ENCODE data around the gene ST3GAL3.
"Not testable (repeated sequence)": the region's sequence is repeated elsewhere in the genome, so short reads cannot be mapped to it uniquely, and the experiment has no call there.

Gene ST3GAL3

DNA sequence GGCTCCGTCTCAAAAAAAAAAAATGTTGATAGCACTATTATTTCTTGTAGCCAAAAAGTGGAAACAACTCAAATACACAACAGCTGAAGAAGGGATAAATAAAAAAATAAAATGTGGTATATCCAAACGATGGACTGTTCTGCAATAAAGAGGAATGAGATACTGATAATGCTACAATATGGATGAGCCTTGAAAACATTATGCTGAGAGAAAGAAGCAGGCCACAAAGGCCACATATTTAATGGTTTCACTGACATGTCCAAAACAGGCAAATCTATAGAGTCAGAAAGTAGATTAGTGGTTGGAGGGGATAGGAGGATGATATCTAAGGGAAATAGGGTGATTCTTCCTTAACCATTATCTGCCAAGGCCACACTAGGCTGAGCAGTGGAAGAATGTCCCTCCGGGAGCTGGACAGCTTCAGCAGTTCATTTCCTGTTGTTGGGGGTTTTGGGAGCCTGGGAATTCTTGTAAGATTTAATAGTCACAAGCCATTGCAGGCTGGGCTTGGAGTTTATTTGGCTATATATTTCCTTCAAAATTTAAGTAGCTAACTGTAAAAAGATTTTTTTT, 53.5 kb downstream of the ST3GAL3 start:
- no peak for DNase-seq

DNA sequence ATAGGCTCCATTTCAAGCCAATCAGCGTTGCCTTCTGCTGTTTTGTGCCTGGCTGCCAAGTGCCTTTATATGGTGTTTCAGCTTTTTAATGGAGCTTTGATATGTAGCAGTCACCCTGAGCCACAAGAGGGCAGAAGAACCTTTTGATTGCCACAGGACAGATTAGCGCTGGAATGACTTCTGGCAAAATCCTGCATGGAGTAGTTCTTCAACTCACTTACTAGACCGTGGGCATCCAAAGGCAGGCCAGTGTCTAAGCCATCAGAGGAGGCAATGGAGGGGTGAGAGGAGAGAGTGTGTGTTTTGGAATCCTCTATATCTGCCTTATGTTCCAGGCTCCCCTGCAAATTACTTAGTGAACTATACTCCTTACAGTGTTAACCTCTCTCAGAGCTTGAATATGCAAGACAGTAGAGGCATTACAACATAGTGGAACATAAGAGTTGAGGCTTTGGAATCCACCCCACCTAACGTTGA, 56.2 kb downstream of the ST3GAL3 start:
- peak; percentile 10 for DNase-seq

DNA sequence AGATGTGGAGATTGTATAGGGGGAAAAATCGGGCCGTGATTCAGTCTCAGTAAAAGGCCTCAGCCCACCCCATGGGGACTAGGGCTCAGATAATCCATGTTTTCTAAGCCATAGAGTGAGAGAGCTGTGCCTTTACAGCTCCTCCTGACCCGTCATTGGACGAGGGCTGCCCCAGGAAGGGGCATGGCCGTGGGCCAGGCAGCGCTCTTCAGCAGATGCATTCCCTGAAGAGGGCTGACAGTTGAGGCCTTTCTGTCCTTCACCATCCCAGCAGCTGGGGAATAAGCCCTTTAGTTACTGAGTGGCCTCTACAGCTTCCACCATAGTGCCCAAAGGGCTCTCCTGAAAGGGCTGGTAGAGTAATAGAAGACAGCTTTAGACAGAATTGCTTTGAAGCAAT, 57.2 kb downstream of the ST3GAL3 start:
- DNase-seq = no peak

DNA sequence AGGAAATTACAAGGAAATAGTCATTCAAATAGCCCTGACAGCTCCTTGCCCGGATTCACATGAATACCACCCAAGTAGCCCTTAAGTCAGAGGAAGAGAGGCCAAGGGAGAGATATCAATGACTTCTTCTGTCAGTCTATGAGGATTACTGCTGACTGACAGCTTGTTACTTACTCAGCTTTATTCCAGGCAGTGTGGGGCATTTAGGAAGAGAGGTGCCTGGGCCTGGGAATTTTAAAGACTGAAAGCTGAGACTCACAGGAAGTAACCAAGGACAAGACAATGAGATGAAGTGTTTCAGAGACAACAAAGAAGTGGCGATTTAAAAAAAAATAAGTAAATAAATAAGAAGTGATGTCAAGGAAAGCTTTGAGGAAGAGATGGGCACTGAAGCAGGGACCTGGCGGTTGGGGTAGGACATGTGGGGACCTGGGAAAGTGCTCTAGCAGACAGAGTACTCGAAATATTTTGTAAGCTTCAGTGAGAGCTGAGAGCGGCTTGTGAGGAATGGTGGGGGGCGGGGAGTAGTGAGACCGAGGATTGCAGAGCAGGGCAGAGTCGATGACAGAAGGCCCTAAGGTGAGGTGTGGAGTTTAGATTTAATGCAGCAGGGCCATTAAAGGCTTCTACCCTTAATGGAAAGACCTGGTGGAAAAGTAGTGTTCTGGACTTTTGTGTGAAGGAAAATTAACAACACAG, 58.9 kb downstream of the ST3GAL3 start:
- no peak for DNase-seq

DNA sequence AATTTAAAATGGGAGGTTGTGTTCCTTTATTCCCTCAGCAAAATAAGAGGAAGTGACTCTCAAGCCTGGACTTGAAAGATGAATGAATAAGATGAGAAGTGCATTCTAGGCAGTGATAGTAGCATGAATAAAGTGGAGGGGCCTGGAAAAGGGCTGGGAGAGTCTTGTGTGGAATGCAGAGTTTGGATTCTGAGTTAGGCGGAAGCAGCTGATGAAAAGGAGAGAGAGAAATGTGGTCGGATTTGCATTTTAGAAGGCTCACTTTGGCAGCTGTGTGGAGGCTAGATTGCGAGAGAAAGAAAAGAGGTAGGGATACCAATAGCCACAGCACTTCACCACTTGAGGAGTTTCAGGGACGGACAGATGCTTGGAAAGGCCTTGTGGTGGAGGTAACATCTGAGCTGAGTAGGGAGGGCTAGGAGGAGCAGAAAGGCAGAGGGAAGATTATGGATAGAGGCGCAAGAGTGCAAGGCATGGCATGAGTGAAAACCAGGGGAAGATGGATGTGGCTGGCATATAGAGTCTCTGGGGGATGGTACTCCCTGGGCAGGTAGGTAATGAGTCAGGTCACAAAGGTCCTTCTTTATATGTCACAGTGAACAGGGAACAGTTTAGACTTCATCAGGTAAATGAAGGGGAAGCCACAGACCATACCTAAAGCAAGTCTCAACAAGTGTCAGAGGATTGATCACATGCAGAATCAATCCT, 59.6 kb downstream of the ST3GAL3 start:
- no peak for DNase-seq

DNA sequence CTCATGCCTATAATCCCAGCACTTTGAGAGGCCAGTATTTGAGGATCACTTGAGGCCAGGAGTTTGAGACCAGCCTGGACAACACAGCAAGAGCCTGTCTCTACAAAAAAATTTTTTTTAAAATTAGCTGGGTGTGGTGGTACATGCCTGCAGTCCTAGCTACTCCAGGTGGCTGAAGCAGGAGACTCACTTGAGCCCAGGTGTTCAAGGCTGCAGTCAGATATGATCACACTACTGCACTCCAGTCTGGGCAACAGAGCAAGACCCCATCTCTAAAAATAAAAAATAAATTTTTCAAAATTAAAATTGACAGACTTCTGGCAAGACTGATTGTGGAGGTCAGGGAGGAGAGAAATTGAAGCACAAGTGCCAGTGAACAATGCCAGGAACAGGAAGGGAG, 60.8 kb downstream of the ST3GAL3 start:
- no peak for DNase-seq

DNA sequence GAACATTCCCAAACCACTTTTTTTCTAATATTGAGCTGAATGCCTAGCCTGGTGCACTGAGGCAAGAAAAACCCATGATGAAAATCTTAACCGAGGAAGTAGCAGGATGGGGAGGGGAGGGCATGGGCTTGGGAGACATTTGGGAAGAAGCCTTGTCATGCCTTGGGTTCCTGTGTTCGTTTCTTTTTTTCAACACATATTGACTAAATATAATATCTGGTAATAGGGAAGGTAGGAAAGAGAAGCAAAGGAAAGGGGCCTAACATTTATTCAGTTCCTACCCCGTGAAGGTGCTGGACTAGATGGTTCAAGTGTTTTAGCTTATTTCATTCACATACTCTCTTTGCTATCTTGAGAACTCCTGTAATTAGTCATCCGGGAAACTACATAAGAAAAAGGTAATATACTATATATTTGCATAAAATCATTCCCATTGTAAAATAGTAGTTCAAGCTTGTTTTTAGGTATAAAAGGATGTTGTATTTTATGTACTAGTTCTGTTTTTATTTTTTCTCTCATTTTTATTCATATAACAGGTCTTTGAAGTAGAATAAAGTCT, 62.1 kb downstream of the ST3GAL3 start:
- DNase-seq = no peak

DNA sequence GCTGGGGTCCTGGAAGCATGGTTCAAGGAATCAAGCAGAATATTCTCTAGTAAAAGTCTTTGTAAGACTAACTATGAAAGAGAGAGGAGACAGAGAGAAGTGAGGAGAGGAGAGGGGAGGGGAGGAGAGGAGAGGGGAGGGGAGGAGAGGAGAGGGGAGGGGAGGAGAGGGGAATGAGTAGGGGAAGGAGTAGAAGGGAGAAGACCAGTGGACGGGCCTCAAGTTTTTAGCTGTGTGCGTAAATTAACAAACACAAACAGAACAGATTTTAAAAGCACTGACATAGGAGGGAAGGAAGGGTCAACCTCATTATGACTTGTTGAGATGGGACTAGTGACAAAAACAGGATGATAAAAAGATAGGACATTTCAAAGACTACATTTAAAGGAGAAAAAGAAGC, 62.8 kb downstream of the ST3GAL3 start:
- no peak for DNase-seq

DNA sequence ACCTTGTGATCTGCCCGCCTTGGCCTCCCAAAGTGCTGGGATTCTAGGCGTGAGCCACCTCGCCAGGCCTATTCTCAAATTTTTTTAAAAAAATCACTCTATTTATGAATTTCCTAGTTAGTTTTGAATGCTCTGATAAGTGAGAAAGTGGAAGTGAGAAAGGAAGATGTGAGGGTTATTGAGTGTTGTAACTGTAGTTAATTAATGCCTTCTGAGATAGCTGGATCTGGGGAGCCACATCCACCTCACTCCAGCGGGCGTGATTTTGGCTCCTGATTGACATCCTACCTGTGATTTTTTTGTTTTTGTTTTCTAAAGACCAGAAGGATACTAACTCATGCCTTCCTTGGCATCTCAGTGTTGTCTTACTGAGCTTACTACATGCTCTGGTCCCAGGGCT, 65.6 kb downstream of the ST3GAL3 start:
- no peak for DNase-seq

DNA sequence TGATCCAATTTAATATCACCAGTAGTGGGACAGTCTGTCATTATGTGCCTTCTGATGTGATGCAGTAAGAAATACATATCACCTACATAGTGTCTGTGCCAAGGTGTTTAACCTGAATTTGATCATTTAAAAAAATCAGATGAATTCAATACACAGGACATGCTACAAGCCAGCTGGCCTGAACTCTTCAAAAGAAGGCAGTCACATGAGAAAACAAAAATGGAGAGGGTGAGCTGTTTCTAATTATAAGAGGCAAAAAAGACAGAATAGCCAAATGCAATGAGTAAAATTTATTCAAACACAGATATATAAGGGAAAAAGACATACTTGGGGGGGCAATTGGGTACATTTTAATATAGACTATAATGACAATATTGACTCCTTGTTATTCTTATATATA, 66.5 kb downstream of the ST3GAL3 start:
- DNase-seq = no peak

DNA sequence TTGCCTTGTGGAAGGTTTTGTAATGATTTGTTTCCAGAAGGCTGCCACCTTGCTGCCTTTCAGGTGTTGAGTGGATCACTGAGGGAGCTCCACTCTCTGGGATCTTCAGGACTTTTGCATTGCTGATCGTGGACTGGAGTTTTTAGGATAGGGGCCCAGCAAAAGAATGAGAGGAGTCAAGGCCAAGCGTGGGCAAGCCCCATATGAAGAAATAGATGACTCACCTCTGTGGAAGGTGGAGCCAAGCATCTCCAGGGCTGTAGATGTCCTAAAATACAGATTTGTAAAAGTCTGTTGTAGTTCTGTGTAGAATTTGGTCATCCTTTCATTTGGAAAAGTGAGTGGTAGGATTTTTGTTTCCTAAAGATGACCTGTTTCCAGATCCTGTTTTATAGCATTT, 67.0 kb downstream of the ST3GAL3 start:
- DNase-seq = no peak

DNA sequence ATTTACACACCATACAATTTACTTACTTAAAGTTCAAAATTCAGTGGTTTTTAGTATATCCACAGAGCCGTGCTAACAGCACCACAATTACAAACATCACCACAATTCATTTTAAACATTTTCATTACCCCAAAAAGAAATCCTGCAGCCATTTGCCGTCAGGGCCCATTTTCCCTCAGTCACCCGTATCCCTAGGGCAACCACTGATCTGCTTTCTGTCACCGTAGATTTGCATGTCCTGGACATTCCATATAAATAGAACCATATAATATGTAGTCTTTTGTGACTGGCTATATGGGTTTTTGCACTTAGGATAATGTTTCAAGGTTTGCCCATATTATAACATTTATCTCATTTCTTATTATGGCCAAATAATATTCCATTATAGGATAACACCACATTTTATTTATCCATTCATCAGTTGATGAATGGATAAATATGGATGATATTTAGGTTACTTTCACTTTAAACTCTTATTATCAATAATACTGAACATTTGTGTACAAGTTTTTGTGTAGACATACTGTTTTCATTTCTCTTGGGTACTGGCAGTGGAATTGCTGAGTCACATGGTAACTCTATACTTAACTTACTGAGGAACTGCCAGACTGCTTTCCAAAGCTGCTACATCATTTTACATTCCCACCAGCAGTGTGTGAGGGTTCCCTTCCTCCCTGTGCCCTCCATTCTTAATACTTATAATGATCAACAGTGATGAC, 68.9 kb downstream of the ST3GAL3 start:
- DNase-seq = no peak

DNA sequence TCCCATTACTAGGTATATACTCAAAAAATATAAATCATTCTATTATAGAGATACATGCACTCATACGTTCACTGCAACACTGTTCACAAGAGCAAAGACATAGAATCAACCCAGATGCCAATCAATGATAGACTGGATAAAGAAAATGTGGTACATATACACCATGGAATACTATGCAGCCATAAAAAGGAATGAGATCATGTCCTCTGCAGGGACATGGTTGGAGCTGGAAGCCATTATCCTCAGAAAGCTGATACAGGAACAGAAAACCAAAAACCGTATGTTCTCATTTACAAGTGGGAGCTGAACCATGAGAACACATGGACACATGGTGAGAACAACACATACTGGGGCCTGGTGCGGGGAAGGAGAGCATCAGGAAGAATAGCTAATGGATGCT, 70.6 kb downstream of the ST3GAL3 start:
- not testable (repeated sequence) for DNase-seq

DNA sequence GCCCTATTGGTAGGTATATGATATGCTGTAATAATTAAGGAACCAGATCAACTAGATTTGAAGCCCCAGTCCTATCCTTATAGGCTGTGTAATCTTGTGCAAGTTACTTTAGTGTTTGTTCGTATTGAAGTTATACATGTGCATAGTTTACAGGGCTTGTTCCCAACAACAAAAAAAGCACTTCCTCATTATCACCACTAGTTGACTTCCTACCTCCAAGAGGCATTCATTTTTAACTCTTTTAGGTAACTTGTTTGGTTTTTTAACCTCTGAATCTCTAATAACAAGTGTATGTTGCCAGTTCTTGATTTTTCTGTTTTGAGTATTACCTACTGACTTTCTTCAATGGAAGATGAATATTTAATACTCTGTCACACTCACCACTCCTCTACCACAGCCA, 71.9 kb downstream of the ST3GAL3 start:
- DNase-seq = no peak

DNA sequence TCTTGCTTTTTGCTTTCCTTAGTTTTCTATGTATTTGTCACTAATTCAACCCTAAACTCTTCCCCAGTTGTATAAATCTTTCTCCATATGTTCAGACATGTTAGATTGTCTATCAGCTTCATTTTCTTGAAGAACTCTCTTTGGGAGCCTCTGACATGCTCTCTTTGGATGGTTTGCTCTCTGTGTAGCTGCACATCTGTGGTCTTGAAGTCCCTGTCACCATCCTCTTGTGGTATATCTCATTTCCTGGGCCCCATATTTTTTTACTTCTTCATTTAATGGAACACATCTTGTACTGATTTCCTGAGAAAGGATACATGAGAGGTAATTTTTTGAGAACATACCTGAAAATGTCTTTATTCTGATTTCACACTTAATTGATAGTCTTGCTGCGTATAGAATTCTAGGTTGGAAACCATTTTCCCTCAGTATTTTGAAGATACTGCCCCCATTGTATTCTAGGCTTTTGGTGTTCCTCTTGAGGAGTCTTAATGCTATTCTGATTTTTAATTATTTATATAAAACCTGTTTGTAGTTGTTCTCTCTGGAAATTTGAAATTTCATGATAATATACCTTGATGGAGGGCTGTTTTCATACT, 72.6 kb downstream of the ST3GAL3 start:
- DNase-seq = no peak

DNA sequence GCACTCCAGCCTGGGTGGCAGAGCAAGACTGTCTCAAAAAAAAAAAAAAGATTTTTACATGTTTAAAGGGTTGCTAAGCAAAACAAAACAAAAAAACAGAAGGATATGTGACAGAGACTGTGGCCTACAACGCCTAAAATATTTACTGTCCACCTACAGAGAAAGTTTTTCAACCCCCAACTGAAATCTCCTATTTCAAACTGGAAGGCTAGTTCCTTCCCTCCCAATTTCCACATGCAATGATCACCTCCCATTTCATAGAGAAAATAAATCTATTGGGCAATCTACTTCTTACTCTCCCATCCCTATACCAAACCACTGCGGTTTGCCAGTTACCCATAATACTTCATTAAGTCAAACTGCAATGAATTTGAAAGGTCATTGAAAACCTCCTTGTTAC, 74.2 kb downstream of the ST3GAL3 start:
- no peak for DNase-seq

DNA sequence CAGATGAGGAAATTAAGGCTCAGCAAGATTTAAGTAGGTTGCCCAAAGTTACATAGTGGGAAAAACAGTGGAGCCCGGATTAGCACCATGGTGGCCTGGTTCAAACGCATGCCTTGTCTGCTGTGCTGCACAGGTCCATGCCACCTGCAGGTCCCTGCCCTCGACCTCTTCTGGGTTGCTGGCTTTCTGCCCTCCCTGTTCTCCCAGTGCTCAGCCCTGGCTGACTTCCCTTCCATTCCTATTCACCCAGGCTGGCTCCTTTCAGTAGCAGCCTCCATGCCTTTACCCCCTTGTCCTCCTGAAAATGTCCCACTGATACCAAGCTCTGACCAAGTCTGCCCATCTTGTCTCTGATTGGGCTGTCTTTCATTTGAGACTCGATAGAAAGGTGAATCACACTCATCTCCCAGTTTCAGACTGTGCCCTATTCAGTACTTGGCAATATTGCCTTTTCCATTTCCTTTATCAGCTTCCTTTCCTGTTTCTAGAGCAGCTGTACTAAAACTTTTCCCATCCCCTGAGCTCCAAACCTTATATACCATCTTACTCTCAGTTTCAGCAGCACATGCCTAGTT, 75.8 kb downstream of the ST3GAL3 start:
- no peak for DNase-seq

DNA sequence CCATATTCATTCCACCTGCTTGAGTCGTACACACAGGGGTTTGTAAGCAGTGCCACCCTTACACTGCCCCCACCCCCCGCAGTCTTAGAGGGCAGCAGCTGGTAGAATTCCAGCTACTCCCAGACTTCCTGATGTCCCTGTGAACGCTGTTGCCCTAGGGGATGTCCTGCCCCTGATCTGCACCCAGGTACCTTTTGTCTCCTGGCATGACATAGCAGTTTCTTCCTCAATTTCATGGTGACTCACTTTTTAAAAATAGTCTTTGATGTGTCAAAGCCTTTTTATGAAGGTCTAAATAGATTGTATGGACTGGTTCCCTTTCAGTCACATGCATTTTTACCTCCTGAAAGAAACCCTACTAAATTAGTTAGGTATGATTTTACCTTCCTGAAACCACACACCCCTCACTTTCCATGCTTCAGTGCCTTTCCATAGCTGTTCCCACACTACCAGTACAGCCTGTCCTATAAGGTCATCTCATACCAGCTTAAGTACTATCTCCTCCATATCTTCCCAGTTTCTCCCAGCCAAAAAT, 76.4 kb downstream of the ST3GAL3 start:
- no peak for DNase-seq

DNA sequence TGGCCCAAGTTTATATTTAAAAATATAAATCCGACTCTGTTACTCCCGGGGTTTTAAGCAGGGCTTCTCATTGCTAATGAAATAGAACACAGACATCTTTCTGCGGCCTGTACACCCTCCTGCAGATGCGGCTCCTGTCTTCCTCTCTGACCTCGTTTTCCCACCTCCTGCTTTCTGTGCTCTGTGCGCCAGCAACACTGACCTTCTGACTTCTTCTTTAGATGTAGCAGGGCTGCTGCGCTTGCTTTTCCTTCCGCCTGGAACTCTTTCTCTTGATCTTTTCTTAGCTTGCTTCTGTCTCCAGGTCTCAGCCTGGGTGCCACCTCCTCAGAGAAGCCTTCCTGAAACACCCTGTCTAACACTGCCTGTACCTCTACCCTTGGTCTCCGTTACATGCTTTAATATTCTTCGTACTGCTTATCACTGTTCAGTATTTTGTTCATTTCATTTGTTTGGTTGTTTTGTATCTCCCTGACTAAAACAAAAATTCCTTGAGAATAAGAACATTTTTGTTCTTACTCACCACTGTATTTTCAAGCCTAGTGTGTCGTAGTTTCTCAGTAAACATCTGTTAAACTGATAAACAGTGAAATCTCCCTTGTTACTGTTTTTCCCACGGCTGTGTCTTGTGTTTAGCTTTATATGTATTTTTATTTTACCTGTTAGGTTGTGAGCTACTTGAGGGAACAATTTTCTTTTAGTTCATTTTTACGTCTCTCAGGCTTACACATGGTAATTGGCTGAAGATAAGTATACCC, 79.0 kb downstream of the ST3GAL3 start:
- no peak for DNase-seq

DNA sequence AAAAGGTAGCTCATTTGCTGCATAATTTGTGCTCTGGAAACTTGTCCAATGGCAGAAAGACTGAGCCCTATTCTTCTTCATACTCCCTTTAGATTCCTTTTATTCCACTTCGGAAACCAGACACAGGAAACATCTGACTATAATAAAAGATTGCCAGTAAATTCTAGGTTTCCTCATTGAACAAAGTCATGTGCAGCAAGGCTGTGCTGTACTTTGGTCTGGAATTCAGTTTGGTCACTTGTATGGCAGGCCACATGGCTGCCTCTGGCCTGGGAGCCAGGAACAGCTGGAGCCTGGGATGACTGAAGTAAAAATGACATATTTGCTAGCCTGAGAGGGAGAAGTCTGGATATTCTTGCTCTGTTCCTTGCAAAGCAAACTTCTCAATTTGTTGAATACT, 79.6 kb downstream of the ST3GAL3 start:
- no peak for DNase-seq
